HCT116 (cell line): ENCODE results near the gene PRLHR. TPM values are rescaled to one million over a fixed set of nuclear protein-coding genes. Genes with fewer than 3 reads are reported as not detected.

Experiments used
- ATAC-seq: fragments of 200-7000 bp; cut with Tn5 transposase; 2 replicates; pipeline ENCODE4 v1.9.1; 2020; ENCODE audit warnings: mild to moderate bottlenecking, moderate library complexity
- BruUV-seq: library from RNA; stranded (reverse); fragments of 400-500 nt; replicated peaks from 2 replicates; lab custom pipeline; 2021; lab: Mats Ljungman, UMichigan
- CTCF ChIA-PET: fragments of 300-600 bp; sonication (Branson Sonifier 250); formaldehyde crosslinking; loops from one replicate; lab custom pipeline; 2021; ENCODE audit warnings: antibody characterized with exemption; lab: Charles Lee
- POLR2A ChIA-PET: fragments of 300-600, 350-600 bp; sonication (Branson Sonifier 250); formaldehyde crosslinking; loops from one replicate; lab custom pipeline; 2021; ENCODE audit warnings: antibody characterized with exemption; lab: Charles Lee
- RAD21 ChIA-PET, 2 experiments: fragments of 300-600 bp; sonication (Branson Sonifier 250); formaldehyde crosslinking; loops; one replicate each; lab custom pipeline; 2023; ENCODE audit warnings: low total read pairs in 2 of 2; ENCODE audit not compliant: uncharacterized antibody in 2 of 2, unreplicated experiment in 2 of 2, low non-redundant PET in 1 of 2; lab: Charles Lee
- DNase-seq: peaks from one replicate; pipeline ENCODE4 v3.0.0-alpha.2; 2010; ENCODE audit warnings: low read depth, low spot score
- H2AFZ ChIP-seq: fragments of 200-600 bp; shearing (Covaris generic), sonication (generic); 2 replicates; pipeline ENCODE4 v1.6.1; 2017; ENCODE audit warnings: low read depth, mixed run types, mixed read lengths, antibody characterized with exemption, low read length; ENCODE audit not compliant: poor library complexity, severe bottlenecking
- H3K27ac ChIP-seq: 2 replicates; pipeline ENCODE4 v1.5.1; 2012; ENCODE audit warnings: low read depth, low read length
- H3K27me3 ChIP-seq: fragments of 200-600 bp; sonication (generic); 2 replicates; pipeline ENCODE4 v1.6.1; 2016; ENCODE audit warnings: mixed run types, low read length, mixed read lengths; ENCODE audit not compliant: insufficient read depth
- H3K36me3 ChIP-seq, 2 experiments: fragments of 200-500 bp in 1 of 2; fragments of 200-600 bp in 1 of 2; sonication (Bioruptor generic) in 1 of 2; sonication (generic) in 1 of 2; 2 replicates each; pipeline versions ENCODE4 v1.5.1 to v1.6.1; 2014 to 2016; ENCODE audit warnings: low read length in 2 of 2, inconsistent platforms in 1 of 2, mixed read lengths in 1 of 2, mixed run types in 1 of 2; ENCODE audit not compliant: insufficient read depth in 2 of 2, control insufficient read depth in 1 of 2
- H3K4me1 ChIP-seq, 2 experiments: fragments of 200-600 bp in 1 of 2; sonication (generic) in 1 of 2; 2 replicates each; pipeline versions ENCODE4 v1.5.1 to v1.6.1; 2012 to 2017; ENCODE audit warnings: low read length in 2 of 2, inconsistent platforms in 1 of 2, mild to moderate bottlenecking in 1 of 2, mixed read lengths in 1 of 2, mixed run types in 1 of 2, moderate library complexity in 1 of 2; ENCODE audit not compliant: insufficient read depth in 2 of 2, control insufficient read depth in 1 of 2
- H3K4me2 ChIP-seq: fragments of 200-600 bp; sonication (generic); 2 replicates; pipeline ENCODE4 v1.6.1; 2017; ENCODE audit warnings: mixed run types, low read length, mixed read lengths
- H3K4me3 ChIP-seq, 2 experiments: fragments of 200-600 bp in 1 of 2; sonication (generic) in 1 of 2; replicated peaks in 1 of 2; 2 replicates each; pipeline ENCODE4 v1.5.1; 2011 to 2016; ENCODE audit warnings: low read length in 2 of 2, control low read depth in 1 of 2, low read depth in 1 of 2, mild to moderate bottlenecking in 1 of 2, mixed read lengths in 1 of 2, mixed run types in 1 of 2
- H3K79me2 ChIP-seq: fragments of 200-600 bp; sonication (generic); 2 replicates; pipeline ENCODE4 v1.6.1; 2017; ENCODE audit warnings: mild to moderate bottlenecking, mixed run types, low read length, moderate library complexity, mixed read lengths; ENCODE audit not compliant: insufficient read depth
- H3K9ac ChIP-seq: fragments of 200-600 bp; sonication (generic); 2 replicates; pipeline ENCODE4 v1.6.1; 2016; ENCODE audit warnings: low read length, mixed read lengths
- H3K9me2 ChIP-seq: fragments of 200-600 bp; sonication (generic), shearing (Covaris generic); 2 replicates; pipeline ENCODE4 v1.6.1; 2017; ENCODE audit warnings: mixed run types, mild to moderate bottlenecking, moderate library complexity; ENCODE audit not compliant: insufficient read depth
- H3K9me3 ChIP-seq, 2 experiments: fragments of 200-500 bp in 1 of 2; fragments of 200-600 bp in 1 of 2; sonication (Bioruptor generic) in 1 of 2; sonication (generic) in 1 of 2; 2 replicates each; pipeline ENCODE4 v1.6.1; 2014 to 2017; ENCODE audit warnings: low read length in 2 of 2, mixed read lengths in 2 of 2, inconsistent platforms in 1 of 2, low read depth in 1 of 2, mild to moderate bottlenecking in 1 of 2, mixed run types in 1 of 2, moderate library complexity in 1 of 2; ENCODE audit not compliant: control insufficient read depth in 1 of 2, insufficient read depth in 1 of 2
- H4K20me1 ChIP-seq: fragments of 200-600 bp; sonication (generic), shearing (Covaris generic); 2 replicates; pipeline ENCODE4 v1.6.1; 2017; ENCODE audit warnings: mixed run types, mild to moderate bottlenecking, moderate library complexity; ENCODE audit not compliant: insufficient read depth
- CBX3 ChIP-seq: IDR thresholded peaks from 2 replicates; pipeline ENCODE4 v1.6.1; 2012; ENCODE audit warnings: low read depth
- CEBPB ChIP-seq: IDR thresholded peaks from 2 replicates; pipeline ENCODE4 v1.6.1; 2012; ENCODE audit warnings: low read depth
- CTCF ChIP-seq, 3 experiments: fragments of 200-600 bp in 1 of 3; sonication (generic) in 1 of 3; IDR thresholded peaks in 2 of 3; conservative IDR thresholded peaks in 1 of 3; 2 replicates each; pipeline ENCODE4 v1.5.1; 2012 to 2017; ENCODE audit warnings: low read depth in 2 of 3, low read length in 2 of 3, antibody characterized with exemption in 1 of 3, borderline replicate concordance in 1 of 3, control low read depth in 1 of 3, mild to moderate bottlenecking in 1 of 3, mixed read lengths in 1 of 3, mixed run types in 1 of 3, moderate library complexity in 1 of 3; ENCODE audit not compliant: insufficient read depth in 1 of 3
- EGR1 ChIP-seq: IDR thresholded peaks from 2 replicates; pipeline ENCODE4 v1.6.1; 2012; ENCODE audit warnings: low read depth
- EZH2phosphoT487 ChIP-seq: fragments of 200-600 bp; IDR thresholded peaks from 2 replicates; pipeline ENCODE4 v1.6.1; 2018; ENCODE audit warnings: antibody characterized with exemption, borderline replicate concordance
- FOSL1 ChIP-seq: IDR thresholded peaks from 2 replicates; pipeline ENCODE4 v1.6.1; 2012; ENCODE audit warnings: low read depth
- JUND ChIP-seq: IDR thresholded peaks from 2 replicates; pipeline ENCODE4 v1.6.1; 2012
- POLR2AphosphoS5 ChIP-seq: IDR thresholded peaks from 2 replicates; pipeline ENCODE4 v1.6.1; 2011; ENCODE audit warnings: mild to moderate bottlenecking, low read depth, low read length, moderate library complexity
- RAD21 ChIP-seq: IDR thresholded peaks from 2 replicates; pipeline ENCODE4 v1.6.1; 2012; ENCODE audit warnings: low read depth, mild to moderate bottlenecking
- SRF ChIP-seq: IDR thresholded peaks from 2 replicates; pipeline ENCODE4 v1.6.1; 2012; ENCODE audit warnings: low read depth
- TCF7L2 ChIP-seq: IDR thresholded peaks from 2 replicates; pipeline ENCODE4 v1.7.0; 2011; ENCODE audit warnings: borderline replicate concordance, inconsistent platforms; ENCODE audit not compliant: insufficient read depth, insufficient read length; ENCODE audit errors: extremely low read depth
- ZFX ChIP-seq: fragments of 450-650 bp; IDR thresholded peaks from 2 replicates; pipeline ENCODE4 v1.6.1; 2017
- ZNF274 ChIP-seq: fragments of 200-500 bp; sonication (Bioruptor generic); IDR thresholded peaks from 2 replicates; pipeline ENCODE4 v1.6.1; 2014; ENCODE audit warnings: mild to moderate bottlenecking, low read depth, low read length, inconsistent platforms
- intact Hi-C: fragments of 100-400 bp; cut with micrococcal nuclease; formaldehyde crosslinking; loops from 2 replicates; pipeline ENCODE4 v1.10.0; 2022
- total RNA-seq: library from RNA; stranded (reverse); gene quantifications from one replicate; pipeline ENCODE4 v1.2.1, GENCODE V29; 2021; ENCODE audit not compliant: unreplicated experiment
- TF ChIP-seq, protein P1 (sequence below): IDR thresholded peaks from 2 replicates; pipeline ENCODE4 v1.6.1; 2012
- TF ChIP-seq, protein P2 (sequence below): IDR thresholded peaks from 2 replicates; pipeline ENCODE4 v1.6.1; 2012; ENCODE audit warnings: low read depth

PRLHR gene
- total RNA-seq, 1 experiment from 2014 or later, result not detected

DNA sequence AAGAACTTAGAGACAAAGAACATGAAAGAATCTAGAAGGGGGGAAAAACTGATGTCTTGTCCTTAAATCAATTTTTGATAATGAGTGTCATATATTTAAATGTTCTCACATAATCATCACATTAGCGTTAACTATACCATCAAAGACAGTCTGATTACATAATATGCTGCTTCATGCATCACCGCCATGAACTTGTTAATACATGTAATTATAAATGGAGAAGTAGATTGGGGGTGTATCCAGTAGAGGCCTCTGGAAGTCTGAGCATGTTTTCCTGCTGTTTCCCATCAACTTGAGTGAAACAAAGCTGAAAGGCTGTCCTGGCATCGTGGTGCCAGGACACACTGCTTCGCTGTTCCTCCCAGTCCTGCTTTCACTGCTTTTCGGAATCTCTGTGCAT lies 48.2 kb downstream of the PRLHR start:
- Histone ChIP-seq H3K4me2 (no peak overlapping the region), H2AFZ (no peak overlapping the region), H3K4me1 (peaks cover 0 to 3% of the 10 kb centered on the region in 2 experiments; a peak in 1 of 4 replicates), H3K27ac (no peak overlapping the region), H3K27me3 (peaks cover 30% of the 10 kb centered on the region; the same call in 1 of the 2 replicates), H3K9ac (no peak overlapping the region), H3K9me3 (no peaks in the 10 kb centered on the region), H3K9me2 (no peaks in the 10 kb centered on the region), H4K20me1 (no peaks in the 10 kb centered on the region), H3K36me3 (no peaks in the 10 kb centered on the region), H3K79me2 (no peaks in the 10 kb centered on the region), H3K4me3 (no peak overlapping the region)
- no peak for TF ChIP-seq JUND
- TF ChIP-seq CTCF (IDR thresholded peaks at IDR 0.05 in 2 of 3, conservative IDR thresholded peaks at IDR 0.05 in 1 of 3; ENCODE audit: borderline replicate concordance in 1 of 3, insufficient read depth in 1 of 3, low read depth in 2 of 3, low read length in 2 of 3), result no peak
- TF ChIP-seq POLR2AphosphoS5, result no peak
- TF ChIP-seq, protein P1, sequence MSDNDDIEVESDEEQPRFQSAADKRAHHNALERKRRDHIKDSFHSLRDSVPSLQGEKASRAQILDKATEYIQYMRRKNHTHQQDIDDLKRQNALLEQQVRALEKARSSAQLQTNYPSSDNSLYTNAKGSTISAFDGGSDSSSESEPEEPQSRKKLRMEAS, result no peak
- TF ChIP-seq TCF7L2, result no peak
- TF ChIP-seq EZH2phosphoT487, result no peak
- no peak for TF ChIP-seq FOSL1
- TF ChIP-seq, protein P2, sequence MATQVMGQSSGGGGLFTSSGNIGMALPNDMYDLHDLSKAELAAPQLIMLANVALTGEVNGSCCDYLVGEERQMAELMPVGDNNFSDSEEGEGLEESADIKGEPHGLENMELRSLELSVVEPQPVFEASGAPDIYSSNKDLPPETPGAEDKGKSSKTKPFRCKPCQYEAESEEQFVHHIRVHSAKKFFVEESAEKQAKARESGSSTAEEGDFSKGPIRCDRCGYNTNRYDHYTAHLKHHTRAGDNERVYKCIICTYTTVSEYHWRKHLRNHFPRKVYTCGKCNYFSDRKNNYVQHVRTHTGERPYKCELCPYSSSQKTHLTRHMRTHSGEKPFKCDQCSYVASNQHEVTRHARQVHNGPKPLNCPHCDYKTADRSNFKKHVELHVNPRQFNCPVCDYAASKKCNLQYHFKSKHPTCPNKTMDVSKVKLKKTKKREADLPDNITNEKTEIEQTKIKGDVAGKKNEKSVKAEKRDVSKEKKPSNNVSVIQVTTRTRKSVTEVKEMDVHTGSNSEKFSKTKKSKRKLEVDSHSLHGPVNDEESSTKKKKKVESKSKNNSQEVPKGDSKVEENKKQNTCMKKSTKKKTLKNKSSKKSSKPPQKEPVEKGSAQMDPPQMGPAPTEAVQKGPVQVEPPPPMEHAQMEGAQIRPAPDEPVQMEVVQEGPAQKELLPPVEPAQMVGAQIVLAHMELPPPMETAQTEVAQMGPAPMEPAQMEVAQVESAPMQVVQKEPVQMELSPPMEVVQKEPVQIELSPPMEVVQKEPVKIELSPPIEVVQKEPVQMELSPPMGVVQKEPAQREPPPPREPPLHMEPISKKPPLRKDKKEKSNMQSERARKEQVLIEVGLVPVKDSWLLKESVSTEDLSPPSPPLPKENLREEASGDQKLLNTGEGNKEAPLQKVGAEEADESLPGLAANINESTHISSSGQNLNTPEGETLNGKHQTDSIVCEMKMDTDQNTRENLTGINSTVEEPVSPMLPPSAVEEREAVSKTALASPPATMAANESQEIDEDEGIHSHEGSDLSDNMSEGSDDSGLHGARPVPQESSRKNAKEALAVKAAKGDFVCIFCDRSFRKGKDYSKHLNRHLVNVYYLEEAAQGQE, result no peak
- no peak for TF ChIP-seq EGR1
- TF ChIP-seq SRF, result no peak
- TF ChIP-seq RAD21, result no peak
- TF ChIP-seq CEBPB, result no peak
- no peak for TF ChIP-seq ZNF274
- no peak for TF ChIP-seq CBX3
- no peak for TF ChIP-seq ZFX
- intact Hi-C loops, result loop anchor here (10.0 kb wide), 1 partner anchor 292 kb away; no protein-coding TSS in a partner anchor
- ATAC-seq (no peak), DNase-seq (no peak)
- no TSS peak for BruUV-seq
- ChIA-PET RAD21 (no interaction called here), CTCF (no interaction called here), POLR2A (interaction anchor here (0.5 kb wide), 1 partner anchor 106 kb away, joined by 3 read pairs; no protein-coding TSS in a partner anchor)
